DND-41 (cell line): Measurements from ENCODE around the gene IBSP.

Experiments used
- EZH2 ChIP-seq: IDR thresholded peaks from 3 replicates; pipeline ENCODE4 v1.6.1; 2012; ENCODE audit warnings: borderline replicate concordance, low read depth, mild to moderate bottlenecking, moderate library complexity, low read length, inconsistent platforms; ENCODE audit not compliant: severe bottlenecking
- TF ChIP-seq, protein P1 (sequence below): IDR thresholded peaks from 2 replicates; pipeline ENCODE4 v1.5.1; 2012; ENCODE audit warnings: borderline replicate concordance, low read length, moderate library complexity, mild to moderate bottlenecking; ENCODE audit not compliant: poor library complexity, severe bottlenecking; ENCODE audit errors: extremely low read depth

DNA sequence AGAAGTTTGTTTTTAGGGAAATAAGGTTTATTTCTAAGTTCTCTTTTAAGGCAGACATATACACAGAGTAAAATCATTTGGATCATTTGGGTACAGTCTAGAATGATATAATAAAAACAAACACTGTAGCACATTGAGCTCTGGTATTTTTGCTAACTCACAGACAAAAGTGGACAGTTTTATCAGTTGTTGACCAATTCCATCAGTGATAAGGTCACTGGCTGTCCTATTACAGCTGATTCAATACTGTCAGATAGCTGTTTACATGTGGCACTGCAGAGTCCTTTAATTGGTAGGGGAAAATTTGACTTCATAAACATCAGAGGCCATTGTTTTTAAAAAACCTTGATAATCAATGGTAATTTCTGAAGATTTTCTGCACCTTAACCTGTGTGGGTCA is 3.5 kb downstream of the IBSP start:
- TF ChIP-seq EZH2 = no peak
- TF ChIP-seq, protein P1, sequence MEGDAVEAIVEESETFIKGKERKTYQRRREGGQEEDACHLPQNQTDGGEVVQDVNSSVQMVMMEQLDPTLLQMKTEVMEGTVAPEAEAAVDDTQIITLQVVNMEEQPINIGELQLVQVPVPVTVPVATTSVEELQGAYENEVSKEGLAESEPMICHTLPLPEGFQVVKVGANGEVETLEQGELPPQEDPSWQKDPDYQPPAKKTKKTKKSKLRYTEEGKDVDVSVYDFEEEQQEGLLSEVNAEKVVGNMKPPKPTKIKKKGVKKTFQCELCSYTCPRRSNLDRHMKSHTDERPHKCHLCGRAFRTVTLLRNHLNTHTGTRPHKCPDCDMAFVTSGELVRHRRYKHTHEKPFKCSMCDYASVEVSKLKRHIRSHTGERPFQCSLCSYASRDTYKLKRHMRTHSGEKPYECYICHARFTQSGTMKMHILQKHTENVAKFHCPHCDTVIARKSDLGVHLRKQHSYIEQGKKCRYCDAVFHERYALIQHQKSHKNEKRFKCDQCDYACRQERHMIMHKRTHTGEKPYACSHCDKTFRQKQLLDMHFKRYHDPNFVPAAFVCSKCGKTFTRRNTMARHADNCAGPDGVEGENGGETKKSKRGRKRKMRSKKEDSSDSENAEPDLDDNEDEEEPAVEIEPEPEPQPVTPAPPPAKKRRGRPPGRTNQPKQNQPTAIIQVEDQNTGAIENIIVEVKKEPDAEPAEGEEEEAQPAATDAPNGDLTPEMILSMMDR = no peak
